GM12878 (cell line): ENCODE data around the gene TTC23. TPM values are rescaled to one million over a fixed set of nuclear protein-coding genes. Genes with fewer than 3 reads are reported as not detected.

ENCODE experiments used
- ATAC-seq: fragments of 200-7000 bp; cut with Tn5 transposase; 3 replicates; pipeline ENCODE4 v1.9.1; 2020; ENCODE audit warnings: mild to moderate bottlenecking, moderate library complexity
- BruUV-seq: library from RNA; stranded (reverse); fragments of 400-500 nt; replicated peaks from 2 replicates; lab custom pipeline; 2021; lab: Mats Ljungman, UMichigan
- CTCF ChIA-PET: fragments of 300-600 bp; sonication (Branson Sonifier 250); formaldehyde crosslinking; extraction: SDS; loops from one replicate; lab custom pipeline; 2021; ENCODE audit warnings: inconsistent platforms; lab: Yijun Ruan, JAX
- POLR2A ChIA-PET: fragments of 350-600 bp; formaldehyde crosslinking; extraction: SDS; loops from one replicate; lab custom pipeline; 2021; ENCODE audit warnings: inconsistent platforms; lab: Charles Lee
- RAD21 ChIA-PET: fragments of 300-600 bp; sonication (Branson Sonifier 250); formaldehyde crosslinking; loops from one replicate; lab custom pipeline; 2023; ENCODE audit warnings: antibody characterized with exemption; ENCODE audit not compliant: unreplicated experiment; lab: Charles Lee
- SMC1A ChIA-PET: fragments of 300-600 bp; sonication (Branson Sonifier 250); formaldehyde crosslinking; loops from one replicate; lab custom pipeline; 2023; ENCODE audit not compliant: unreplicated experiment, uncharacterized antibody; lab: Charles Lee
- DNase-seq: peaks from one replicate; pipeline ENCODE4 v3.0.0-alpha.2; 2011; ENCODE audit warnings: low read depth, low spot score
- FAIRE-seq: peaks from 3 replicates; lab custom pipeline; 2011; peaks lifted over from hg19 to GRCh38; lab: Jason Lieb, UNC
- H2AFZ ChIP-seq: 2 replicates; pipeline ENCODE4 v1.6.0; 2011; ENCODE audit warnings: low read depth, low read length, control low read depth; ENCODE audit not compliant: control insufficient read depth
- H3K27ac ChIP-seq: 2 replicates; pipeline ENCODE4 v1.5.1; 2011; ENCODE audit warnings: control low read depth; ENCODE audit not compliant: control insufficient read depth, insufficient read depth
- H3K27me3 ChIP-seq, 2 experiments: replicated peaks in 1 of 2; 2 replicates each; pipeline versions ENCODE4 v1.6.0 to v1.6.1; 2011; ENCODE audit warnings: low read length in 1 of 2; ENCODE audit not compliant: control insufficient read depth in 2 of 2, insufficient read depth in 2 of 2
- H3K36me3 ChIP-seq, 2 experiments: 2 replicates each; pipeline ENCODE4 v1.5.1; 2011; ENCODE audit warnings: low read length in 1 of 2; ENCODE audit not compliant: control insufficient read depth in 2 of 2, insufficient read depth in 2 of 2
- H3K4me1 ChIP-seq: 2 replicates; pipeline ENCODE4 v1.6.1; 2011; ENCODE audit warnings: mild to moderate bottlenecking, low read length, moderate library complexity, mixed read lengths; ENCODE audit not compliant: control insufficient read depth, insufficient read depth
- H3K4me2 ChIP-seq: 2 replicates; pipeline ENCODE4 v1.6.0; 2011; ENCODE audit warnings: control low read depth; ENCODE audit not compliant: control insufficient read depth, insufficient read depth
- H3K4me3 ChIP-seq: fragments of 200-600 bp; sonication (generic); 2 replicates; pipeline ENCODE4 v1.5.1; 2016
- H3K79me2 ChIP-seq: 2 replicates; pipeline ENCODE4 v1.6.0; 2011; ENCODE audit warnings: low read length; ENCODE audit not compliant: control insufficient read depth, insufficient read depth
- H3K9ac ChIP-seq: 2 replicates; pipeline ENCODE4 v1.8.0; 2011; ENCODE audit warnings: low read length, control low read depth, mixed read lengths; ENCODE audit not compliant: control insufficient read depth, insufficient read depth
- H3K9me3 ChIP-seq: replicated peaks from 3 replicates; pipeline ENCODE4 v1.5.1; 2011; ENCODE audit warnings: mild to moderate bottlenecking, low read length; ENCODE audit not compliant: control insufficient read depth, insufficient read depth
- H4K20me1 ChIP-seq: 2 replicates; pipeline ENCODE4 v1.6.0; 2011; ENCODE audit not compliant: control insufficient read depth, insufficient read depth
- BACH1 ChIP-seq: fragments of 450-650 bp; IDR thresholded peaks from 2 replicates; pipeline ENCODE4 v1.6.1; 2017; ENCODE audit warnings: mild to moderate bottlenecking, borderline replicate concordance
- BCL11A ChIP-seq: IDR thresholded peaks from 2 replicates; pipeline ENCODE4 v1.6.1; 2011; ENCODE audit warnings: low read depth, low read length
- BMI1 ChIP-seq: fragments of 450-650 bp; IDR thresholded peaks from 2 replicates; pipeline ENCODE4 v1.6.1; 2016; ENCODE audit warnings: mild to moderate bottlenecking, moderate library complexity, borderline replicate concordance
- CBFB ChIP-seq: IDR thresholded peaks from 2 replicates; pipeline ENCODE4 v1.6.1; 2016; ENCODE audit warnings: antibody characterized with exemption, low read depth
- DPF2 ChIP-seq: fragments of 450-650 bp; IDR thresholded peaks from 2 replicates; pipeline ENCODE4 v1.6.1; 2017; ENCODE audit warnings: mild to moderate bottlenecking
- EED ChIP-seq: sonication (generic); IDR thresholded peaks from 2 replicates; pipeline ENCODE4 v1.6.1; 2016; ENCODE audit warnings: antibody characterized with exemption, low read depth
- FOXK2 ChIP-seq: fragments of 450-650 bp; IDR thresholded peaks from 2 replicates; pipeline ENCODE4 v1.6.1; 2017; ENCODE audit warnings: mild to moderate bottlenecking, moderate library complexity
- GABPA ChIP-seq: IDR thresholded peaks from 2 replicates; pipeline ENCODE4 v1.6.1; 2014; ENCODE audit warnings: antibody characterized with exemption, low read depth, mild to moderate bottlenecking, inconsistent platforms
- HDAC6 ChIP-seq: fragments of 200-600 bp; sonication (generic); IDR thresholded peaks from one replicate; pipeline ENCODE4 v1.8.0; 2017; ENCODE audit warnings: antibody characterized with exemption; ENCODE audit not compliant: unreplicated experiment
- NR2C1 ChIP-seq: fragments of 450-650 bp; IDR thresholded peaks from 2 replicates; pipeline ENCODE4 v1.6.1; 2017; ENCODE audit warnings: antibody characterized with exemption, mild to moderate bottlenecking, moderate library complexity
- SREBF1 ChIP-seq: IDR thresholded peaks from 2 replicates; pipeline ENCODE4 v1.6.1; 2012; ENCODE audit warnings: mild to moderate bottlenecking, low read length
- SREBF2 ChIP-seq: IDR thresholded peaks from 2 replicates; pipeline ENCODE4 v1.6.1; 2012; ENCODE audit warnings: mild to moderate bottlenecking, low read length
- SRF ChIP-seq, 2 experiments: IDR thresholded peaks; 2 replicates each; pipeline ENCODE4 v1.6.1; 2011; ENCODE audit warnings: low read depth in 2 of 2, low read length in 2 of 2, mild to moderate bottlenecking in 1 of 2, moderate library complexity in 1 of 2
- STAT3 ChIP-seq: IDR thresholded peaks from 2 replicates; pipeline ENCODE4 v1.6.1; 2011; ENCODE audit warnings: low read depth, low read length, improper control_type of control experiment
- TARDBP ChIP-seq: IDR thresholded peaks from 2 replicates; pipeline ENCODE4 v1.6.1; 2016; ENCODE audit warnings: borderline replicate concordance
- ZBED1 ChIP-seq: IDR thresholded peaks from 2 replicates; pipeline ENCODE4 v1.6.1; 2016; ENCODE audit warnings: borderline replicate concordance
- WGBS: methylation state at CpG from one replicate; pipeline ENCODE4 v1.1.6; 2016; ENCODE audit warnings: low lambda C conversion rate; ENCODE audit not compliant: insufficient replicate concordance, insufficient coverage; ENCODE audit errors: missing lambda C conversion rate; 5-methylcytosine and 5-hydroxymethylcytosine counted together
- in situ Hi-C: fragments of 300-500 bp; cut with MboI; formaldehyde crosslinking; loops from 9 replicates; pipeline ENCODE4 v1.14.3; 2018; ENCODE audit warnings: mixed read lengths
- intact Hi-C: fragments of 100-400 bp; cut with micrococcal nuclease; formaldehyde crosslinking; loops from one replicate; pipeline ENCODE4 v1.14.2; 2022; ENCODE audit not compliant: unreplicated experiment
- polyA plus RNA-seq, 11 experiments: library from polyadenylated mRNA; depleted of rRNA in 4 of 11; unstranded in 6 of 11; stranded (reverse) in 5 of 11; fragments of >200 nt; fragmentation: Nextera tagmentation in 4 of 11; fragmentation: Illumina TruSeq in 1 of 11; extraction: Ambion mirVana in 4 of 11; extraction: Trizol in 1 of 11; gene quantifications; 1 replicate in 1 of 11; 2 replicates in 10 of 11; pipeline versions ENCODE4 v1.2.1 to v1.2.3, GENCODE V29; 2011 to 2016; ENCODE audit warnings: inconsistent platforms in 2 of 11, missing spikeins in 2 of 11, low read depth in 1 of 11
- total RNA-seq, 4 experiments: library from RNA; depleted of rRNA in 3 of 4; stranded (reverse); fragments of >200 nt in 3 of 4; fragmentation: Illumina TruSeq in 1 of 4; extraction: Trizol in 1 of 4; gene quantifications; 2 replicates each; pipeline versions ENCODE4 v1.2.1 to v1.2.3, GENCODE V29; 2013 to 2021
- TF ChIP-seq, protein P1 (sequence below): fragments of 450-650 bp; formaldehyde crosslinking; IDR thresholded peaks from 2 replicates; pipeline ENCODE4 v1.4.0; 2020; ENCODE audit warnings: mild to moderate bottlenecking, moderate library complexity
- TF ChIP-seq, protein P2 (sequence below): fragments of 450-650 bp; IDR thresholded peaks from 2 replicates; pipeline ENCODE4 v1.6.1; 2017; ENCODE audit warnings: borderline replicate concordance

The TTC23 gene
- total and polyA plus RNA-seq, 10 of the 15 experiments (the other 5 are each of a cell fraction or from before 2014, with no cell fraction given): 1.2 to 9.0 (median 6.5) TPM

DNA sequence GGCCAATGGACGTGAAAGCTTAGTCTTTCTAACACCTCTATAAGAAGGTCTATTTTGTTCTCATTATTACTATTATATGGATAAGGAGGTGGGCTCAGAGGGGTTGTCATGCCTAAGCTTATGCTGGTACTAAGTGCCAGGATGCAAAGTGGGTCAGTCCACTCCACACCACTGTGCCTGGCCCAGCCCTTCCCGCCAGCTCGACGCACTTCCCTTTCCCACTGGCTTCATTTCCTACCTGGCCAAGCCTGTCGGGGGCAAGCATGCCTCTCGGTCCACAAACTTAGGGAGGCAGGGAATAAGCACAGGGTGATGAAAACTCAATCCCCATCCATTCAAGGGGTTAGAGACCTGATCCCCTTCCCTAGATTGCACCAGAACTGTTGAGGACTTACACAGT is 150.4 kb downstream of the TTC23 start:
- ChIA-PET CTCF (interaction anchor here (0.5 to 6.7 kb wide), 7 partner anchors 9 to 314 kb away, joined by 3 to 111 read pairs (median 3); no protein-coding TSS in a partner anchor), POLR2A (no interaction called here), RAD21 (interaction anchor here (0.6 to 1.3 kb wide), 2 partner anchors 9 to 59 kb away, joined by 3 read pairs; no protein-coding TSS in a partner anchor), SMC1A (interaction anchor here (4.4 kb wide), 1 partner anchor 115 kb away, joined by 45 read pairs; no protein-coding TSS in a partner anchor)
- H3K27me3 ChIP-seq: peaks cover 0 to 15% of the 10 kb centered on the region in 2 experiments; a peak in 2 of 4 replicates
- no peak overlapping the region for H3K9ac ChIP-seq
- H3K4me2 ChIP-seq: no peak overlapping the region
- FAIRE-seq (no peak), DNase-seq (no peak), ATAC-seq (no peak)
- H3K9me3 ChIP-seq: no peaks in the 10 kb centered on the region
- no TSS peak for BruUV-seq
- no peaks in the 10 kb centered on the region for H3K4me1 ChIP-seq
- H3K4me3 ChIP-seq: no peak overlapping the region
- intact Hi-C loops: no loop called here
- 55% methylated on average over 6 of the region's 6 CpGs for WGBS
- no peaks in the 10 kb centered on the region for H4K20me1 ChIP-seq
- TF ChIP-seq, protein P1, sequence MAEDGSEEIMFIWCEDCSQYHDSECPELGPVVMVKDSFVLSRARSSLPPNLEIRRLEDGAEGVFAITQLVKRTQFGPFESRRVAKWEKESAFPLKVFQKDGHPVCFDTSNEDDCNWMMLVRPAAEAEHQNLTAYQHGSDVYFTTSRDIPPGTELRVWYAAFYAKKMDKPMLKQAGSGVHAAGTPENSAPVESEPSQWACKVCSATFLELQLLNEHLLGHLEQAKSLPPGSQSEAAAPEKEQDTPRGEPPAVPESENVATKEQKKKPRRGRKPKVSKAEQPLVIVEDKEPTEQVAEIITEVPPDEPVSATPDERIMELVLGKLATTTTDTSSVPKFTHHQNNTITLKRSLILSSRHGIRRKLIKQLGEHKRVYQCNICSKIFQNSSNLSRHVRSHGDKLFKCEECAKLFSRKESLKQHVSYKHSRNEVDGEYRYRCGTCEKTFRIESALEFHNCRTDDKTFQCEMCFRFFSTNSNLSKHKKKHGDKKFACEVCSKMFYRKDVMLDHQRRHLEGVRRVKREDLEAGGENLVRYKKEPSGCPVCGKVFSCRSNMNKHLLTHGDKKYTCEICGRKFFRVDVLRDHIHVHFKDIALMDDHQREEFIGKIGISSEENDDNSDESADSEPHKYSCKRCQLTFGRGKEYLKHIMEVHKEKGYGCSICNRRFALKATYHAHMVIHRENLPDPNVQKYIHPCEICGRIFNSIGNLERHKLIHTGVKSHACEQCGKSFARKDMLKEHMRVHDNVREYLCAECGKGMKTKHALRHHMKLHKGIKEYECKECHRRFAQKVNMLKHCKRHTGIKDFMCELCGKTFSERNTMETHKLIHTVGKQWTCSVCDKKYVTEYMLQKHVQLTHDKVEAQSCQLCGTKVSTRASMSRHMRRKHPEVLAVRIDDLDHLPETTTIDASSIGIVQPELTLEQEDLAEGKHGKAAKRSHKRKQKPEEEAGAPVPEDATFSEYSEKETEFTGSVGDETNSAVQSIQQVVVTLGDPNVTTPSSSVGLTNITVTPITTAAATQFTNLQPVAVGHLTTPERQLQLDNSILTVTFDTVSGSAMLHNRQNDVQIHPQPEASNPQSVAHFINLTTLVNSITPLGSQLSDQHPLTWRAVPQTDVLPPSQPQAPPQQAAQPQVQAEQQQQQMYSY (CRISPR knock-in tag): no peak
- TF ChIP-seq SRF (IDR thresholded peaks at IDR 0.05; ENCODE audit: low read depth in 2 of 2, low read length in 2 of 2) (no peak), SREBF2 (no peak), BMI1 (no peak), BCL11A (no peak), SREBF1 (no peak), BACH1 (no peak), ZBED1 (no peak), NR2C1 (no peak), TARDBP (no peak), CBFB (no peak), FOXK2 (no peak), HDAC6 (no peak), DPF2 (no peak), STAT3 (no peak), EED (no peak), GABPA (no peak)
- TF ChIP-seq, protein P2, sequence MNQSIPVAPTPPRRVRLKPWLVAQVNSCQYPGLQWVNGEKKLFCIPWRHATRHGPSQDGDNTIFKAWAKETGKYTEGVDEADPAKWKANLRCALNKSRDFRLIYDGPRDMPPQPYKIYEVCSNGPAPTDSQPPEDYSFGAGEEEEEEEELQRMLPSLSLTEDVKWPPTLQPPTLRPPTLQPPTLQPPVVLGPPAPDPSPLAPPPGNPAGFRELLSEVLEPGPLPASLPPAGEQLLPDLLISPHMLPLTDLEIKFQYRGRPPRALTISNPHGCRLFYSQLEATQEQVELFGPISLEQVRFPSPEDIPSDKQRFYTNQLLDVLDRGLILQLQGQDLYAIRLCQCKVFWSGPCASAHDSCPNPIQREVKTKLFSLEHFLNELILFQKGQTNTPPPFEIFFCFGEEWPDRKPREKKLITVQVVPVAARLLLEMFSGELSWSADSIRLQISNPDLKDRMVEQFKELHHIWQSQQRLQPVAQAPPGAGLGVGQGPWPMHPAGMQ: no peak
- H3K79me2 ChIP-seq: no peaks in the 10 kb centered on the region
- no peak overlapping the region for H2AFZ ChIP-seq
- H3K36me3 ChIP-seq: no peaks in the 10 kb centered on the region
- in situ Hi-C loops: loop anchor here (5.0 kb wide), 1 partner anchor 113 kb away; no protein-coding TSS in a partner anchor
- H3K27ac ChIP-seq: no peak overlapping the region
